ENCODE data around the gene LRBA. TPM values are rescaled to one million over a fixed set of nuclear protein-coding genes. Genes with fewer than 3 reads are reported as not detected.

Gene LRBA
- polyA plus RNA-seq, 1 of the 3 experiments (the other 2 are of a cell fraction), result 11.4 TPM

- Histone ChIP-seq H3K27me3 (ENCODE audit: insufficient read depth) (no peaks in the 10 kb centered on the region), H3K9me3 (no peaks in the 10 kb centered on the region), H3F3A (replicated peaks; ENCODE audit: insufficient read depth) (no peaks in the 10 kb centered on the region), H3K36me3 (replicated peaks in 1 of 2; ENCODE audit: control insufficient read depth in 1 of 2, insufficient read depth in 2 of 2, low read length in 1 of 2) (peaks cover 0 to 4% of the 10 kb centered on the region in 2 experiments), H3K4me1 (ENCODE audit: control insufficient read depth in 1 of 2, insufficient read depth in 2 of 2, low read depth in 1 of 2, low read length in 1 of 2) (no peaks in the 10 kb centered on the region), H3K27ac (ENCODE audit: low read depth in 2 of 2, low read length in 1 of 2) (no peak overlapping the region), H3K9me2 (no peaks in the 10 kb centered on the region), H3K79me2 (ENCODE audit: insufficient read depth) (no peaks in the 10 kb centered on the region), H3K4me3 (ENCODE audit: low read depth in 2 of 2, low read length in 1 of 2) (no peak overlapping the region), H2AFZ (ENCODE audit: low read depth) (no peak overlapping the region; the same call in 1 of the 2 replicates), H3K9ac (no peak overlapping the region), H3K4me2 (no peak overlapping the region), H4K20me1 (ENCODE audit: insufficient read depth) (no peaks in the 10 kb centered on the region)
- no peak for DNase-seq
- WGBS (ENCODE audit: low lambda C conversion rate), result 88% methylated on average over 2 of the region's 2 CpGs
- TF ChIP-seq MXI1 (IDR thresholded peaks at IDR 0.05; ENCODE audit: low read depth, low read length), result no peak
- no peak for TF ChIP-seq YY1 (IDR thresholded peaks at IDR 0.05; ENCODE audit: low read depth)
- no peak for TF ChIP-seq RAD21 (IDR thresholded peaks at IDR 0.05; ENCODE audit: low read length)
- no peak for TF ChIP-seq SMC3 (IDR thresholded peaks at IDR 0.05; ENCODE audit: low read depth, low read length)
- ChIA-PET POLR2A (no interaction called here), CTCF (interaction anchor here (0.7 to 1.4 kb wide), 4 partner anchors 9 to 435 kb away, joined by 3 to 4 read pairs (median 3); no protein-coding TSS in a partner anchor)
Observed at GRCh38 chr4:150668824-150669223, 346.3 kb downstream of the LRBA start.

DNA sequence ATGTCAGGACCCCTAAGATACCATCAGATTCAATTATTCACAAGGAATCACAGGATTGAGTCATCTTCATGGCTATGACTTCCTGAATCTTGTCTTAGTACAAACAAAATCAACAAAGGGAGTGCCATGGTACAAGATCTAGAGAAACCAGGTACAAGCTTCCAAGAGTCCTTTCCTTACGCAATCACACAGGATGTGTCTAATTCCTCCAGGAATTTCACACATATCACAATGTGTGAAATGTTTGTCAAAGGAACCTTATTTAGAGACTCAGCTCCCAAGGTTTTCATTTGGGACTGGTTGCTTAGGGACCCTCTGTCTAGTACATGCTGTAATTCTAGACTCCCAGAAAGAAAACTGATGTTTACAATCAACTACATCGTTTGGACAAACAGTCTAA is 350.1 kb downstream of the LRBA start:
- Histone ChIP-seq H3K79me2 (ENCODE audit: insufficient read depth) (no peaks in the 10 kb centered on the region), H3K27me3 (ENCODE audit: insufficient read depth) (no peaks in the 10 kb centered on the region), H3K36me3 (replicated peaks in 1 of 2; ENCODE audit: control insufficient read depth in 1 of 2, insufficient read depth in 2 of 2, low read length in 1 of 2) (peaks cover 0 to 4% of the 10 kb centered on the region in 2 experiments), H3K4me1 (ENCODE audit: control insufficient read depth in 1 of 2, insufficient read depth in 2 of 2, low read depth in 1 of 2, low read length in 1 of 2) (no peaks in the 10 kb centered on the region), H3K4me2 (no peak overlapping the region), H3K9me3 (no peaks in the 10 kb centered on the region), H3K9me2 (no peaks in the 10 kb centered on the region), H3F3A (replicated peaks; ENCODE audit: insufficient read depth) (no peaks in the 10 kb centered on the region), H4K20me1 (ENCODE audit: insufficient read depth) (no peaks in the 10 kb centered on the region), H3K9ac (no peak overlapping the region), H3K27ac (ENCODE audit: low read depth in 2 of 2, low read length in 1 of 2) (no peak overlapping the region), H3K4me3 (ENCODE audit: low read depth in 2 of 2, low read length in 1 of 2) (no peak overlapping the region), H2AFZ (ENCODE audit: low read depth) (no peak overlapping the region)
- WGBS (ENCODE audit: low lambda C conversion rate), result 88% methylated on average over 2 of the region's 2 CpGs
- TF ChIP-seq GATA2 (CRISPR knock-in tag; IDR thresholded peaks at IDR 0.05), result no peak
- TF ChIP-seq GABPA (IDR thresholded peaks at IDR 0.05; ENCODE audit: low read depth), result no peak
- TF ChIP-seq RXRA (IDR thresholded peaks at IDR 0.05; ENCODE audit: borderline replicate concordance, low read depth), result no peak
- TF ChIP-seq SMC3 (IDR thresholded peaks at IDR 0.05; ENCODE audit: low read depth, low read length), result no peak
- no peak; the same call in 1 of the 2 replicates for TF ChIP-seq FOSL2 (IDR thresholded peaks at IDR 0.05; ENCODE audit: borderline replicate concordance, low read depth)
- TF ChIP-seq, protein P1, sequence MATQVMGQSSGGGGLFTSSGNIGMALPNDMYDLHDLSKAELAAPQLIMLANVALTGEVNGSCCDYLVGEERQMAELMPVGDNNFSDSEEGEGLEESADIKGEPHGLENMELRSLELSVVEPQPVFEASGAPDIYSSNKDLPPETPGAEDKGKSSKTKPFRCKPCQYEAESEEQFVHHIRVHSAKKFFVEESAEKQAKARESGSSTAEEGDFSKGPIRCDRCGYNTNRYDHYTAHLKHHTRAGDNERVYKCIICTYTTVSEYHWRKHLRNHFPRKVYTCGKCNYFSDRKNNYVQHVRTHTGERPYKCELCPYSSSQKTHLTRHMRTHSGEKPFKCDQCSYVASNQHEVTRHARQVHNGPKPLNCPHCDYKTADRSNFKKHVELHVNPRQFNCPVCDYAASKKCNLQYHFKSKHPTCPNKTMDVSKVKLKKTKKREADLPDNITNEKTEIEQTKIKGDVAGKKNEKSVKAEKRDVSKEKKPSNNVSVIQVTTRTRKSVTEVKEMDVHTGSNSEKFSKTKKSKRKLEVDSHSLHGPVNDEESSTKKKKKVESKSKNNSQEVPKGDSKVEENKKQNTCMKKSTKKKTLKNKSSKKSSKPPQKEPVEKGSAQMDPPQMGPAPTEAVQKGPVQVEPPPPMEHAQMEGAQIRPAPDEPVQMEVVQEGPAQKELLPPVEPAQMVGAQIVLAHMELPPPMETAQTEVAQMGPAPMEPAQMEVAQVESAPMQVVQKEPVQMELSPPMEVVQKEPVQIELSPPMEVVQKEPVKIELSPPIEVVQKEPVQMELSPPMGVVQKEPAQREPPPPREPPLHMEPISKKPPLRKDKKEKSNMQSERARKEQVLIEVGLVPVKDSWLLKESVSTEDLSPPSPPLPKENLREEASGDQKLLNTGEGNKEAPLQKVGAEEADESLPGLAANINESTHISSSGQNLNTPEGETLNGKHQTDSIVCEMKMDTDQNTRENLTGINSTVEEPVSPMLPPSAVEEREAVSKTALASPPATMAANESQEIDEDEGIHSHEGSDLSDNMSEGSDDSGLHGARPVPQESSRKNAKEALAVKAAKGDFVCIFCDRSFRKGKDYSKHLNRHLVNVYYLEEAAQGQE (IDR thresholded peaks at IDR 0.05; ENCODE audit: low read depth, low read length), result no peak
- no peak for TF ChIP-seq USF1 (IDR thresholded peaks at IDR 0.05; ENCODE audit: borderline replicate concordance, low read depth)
- no peak for TF ChIP-seq MEF2A (IDR thresholded peaks at IDR 0.05; ENCODE audit: borderline replicate concordance, low read depth)
- no peak for TF ChIP-seq NFIC (IDR thresholded peaks at IDR 0.05; ENCODE audit: borderline replicate concordance)
- TF ChIP-seq POLR2AphosphoS5 (IDR thresholded peaks at IDR 0.05; ENCODE audit: low read depth, low read length), result no peak
- TF ChIP-seq CHD2 (IDR thresholded peaks at IDR 0.05; ENCODE audit: low read length, partially characterized antibody), result no peak
- TF ChIP-seq ZBTB33 (IDR thresholded peaks at IDR 0.05; ENCODE audit: borderline replicate concordance, low read depth), result no peak
- no peak for TF ChIP-seq EP300 (IDR thresholded peaks at IDR 0.05; ENCODE audit: borderline replicate concordance in 1 of 2, low read depth in 1 of 2, low read length in 1 of 2)
- no peak for TF ChIP-seq ELF1 (IDR thresholded peaks at IDR 0.05)
- TF ChIP-seq FOXJ3 (CRISPR knock-in tag; IDR thresholded peaks at IDR 0.05), result no peak
- CTCF ChIA-PET, result no interaction called here
- no peak for DNase-seq
- POLR2A ChIA-PET, result no interaction called here

All from SK-N-SH (cell line).